Measurements from ENCODE around the gene DLD. TPM values are rescaled to one million over a fixed set of nuclear protein-coding genes. Genes with fewer than 3 reads are reported as not detected.
"Not testable (repeated sequence)": the region's sequence is repeated elsewhere in the genome, so short reads cannot be mapped to it uniquely, and the experiment has no call there.

The DLD gene
- total RNA-seq, 1 donor from 2014 or later, result 78.2 TPM

DNA sequence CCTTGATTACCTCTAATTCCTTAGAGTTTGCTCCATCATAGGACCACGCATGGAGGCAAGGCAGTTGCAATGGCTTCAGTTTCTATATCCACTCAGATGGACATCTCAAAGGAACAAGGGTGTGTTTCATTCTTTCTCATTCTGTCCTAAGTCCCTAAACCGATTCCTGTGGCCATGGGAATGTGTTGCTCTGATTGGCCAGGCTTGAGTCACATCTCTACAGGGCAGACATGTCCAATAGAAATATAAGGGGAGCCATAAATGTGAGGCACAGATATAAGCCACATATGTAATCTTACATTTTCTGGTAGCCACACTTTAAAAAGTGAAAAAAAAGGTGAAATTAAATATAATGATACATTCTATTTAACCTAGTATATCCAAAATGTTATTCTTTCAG, 16.9 kb upstream of the DLD start:
- intact Hi-C loops (cut with micrococcal nuclease), result loop anchor here (1.0 to 2.0 kb wide), 3 partner anchors 17 to 131 kb away; partner anchors contain the start of gene DLD

DNA sequence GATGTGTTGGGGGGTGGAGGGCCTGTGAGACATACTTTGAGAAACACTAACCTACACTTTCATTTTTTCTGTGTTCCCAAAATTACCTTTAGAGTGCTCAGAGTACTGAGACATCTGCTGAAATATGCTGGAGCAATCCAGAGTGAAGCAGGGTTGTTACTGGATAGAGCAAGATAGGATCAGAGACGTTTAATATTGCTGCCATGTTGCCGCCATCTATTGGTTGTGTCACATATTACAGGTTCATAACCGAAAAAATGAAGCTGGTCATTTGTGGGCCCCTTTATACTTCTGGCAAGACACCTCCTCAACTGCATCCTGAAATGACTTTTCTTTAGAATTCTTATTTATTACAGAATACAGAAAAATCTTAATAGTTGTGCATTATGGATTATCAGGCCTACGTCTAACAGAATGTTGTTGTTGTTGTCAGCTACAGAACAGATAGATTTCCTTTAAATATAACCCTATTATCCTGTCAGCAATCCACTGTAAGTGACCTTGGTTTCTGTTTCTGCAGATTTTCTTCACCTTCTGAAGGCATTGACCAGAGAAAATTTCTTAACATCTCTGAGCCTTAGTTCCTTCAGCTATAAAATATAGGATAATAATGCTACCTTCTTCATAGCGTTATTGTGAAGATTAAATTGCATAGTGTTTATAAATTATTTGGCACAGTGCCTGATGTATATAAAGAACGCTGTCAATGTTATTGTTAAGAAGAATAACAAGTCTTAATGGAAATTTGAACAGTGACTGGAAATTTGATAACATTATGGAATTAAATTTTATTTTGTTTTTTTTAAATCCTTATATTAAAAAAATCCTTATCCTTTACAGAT, 16.2 kb upstream of the DLD start:
- intact Hi-C loops (cut with micrococcal nuclease), result loop anchor here (1.0 to 5.0 kb wide), 4 partner anchors 16 to 708 kb away; partner anchors contain the start of genes DLD and HBP1

DNA sequence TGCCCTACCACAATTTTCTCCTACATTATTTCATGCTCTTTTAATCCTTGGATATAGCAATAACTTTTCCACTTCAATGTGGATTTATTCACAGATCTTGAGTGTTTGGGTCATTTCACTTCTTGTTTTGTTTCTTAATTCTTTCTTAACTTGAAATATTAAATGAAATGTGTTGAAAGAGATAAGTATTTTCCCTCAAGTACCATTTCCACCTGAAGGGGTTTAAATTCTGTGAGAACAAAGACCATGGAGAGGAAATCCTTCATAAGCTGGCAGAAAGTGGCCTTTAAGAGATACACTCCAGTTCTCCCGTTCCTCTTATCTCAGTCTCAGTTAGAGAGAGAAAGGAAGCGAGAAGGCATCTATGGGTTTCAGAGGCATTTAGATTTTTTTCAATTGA, 14.1 kb upstream of the DLD start:
- intact Hi-C loops (cut with micrococcal nuclease), result loop anchor here (5.0 kb wide), 1 partner anchor 710 kb away; the partner anchor contains the start of gene HBP1

DNA sequence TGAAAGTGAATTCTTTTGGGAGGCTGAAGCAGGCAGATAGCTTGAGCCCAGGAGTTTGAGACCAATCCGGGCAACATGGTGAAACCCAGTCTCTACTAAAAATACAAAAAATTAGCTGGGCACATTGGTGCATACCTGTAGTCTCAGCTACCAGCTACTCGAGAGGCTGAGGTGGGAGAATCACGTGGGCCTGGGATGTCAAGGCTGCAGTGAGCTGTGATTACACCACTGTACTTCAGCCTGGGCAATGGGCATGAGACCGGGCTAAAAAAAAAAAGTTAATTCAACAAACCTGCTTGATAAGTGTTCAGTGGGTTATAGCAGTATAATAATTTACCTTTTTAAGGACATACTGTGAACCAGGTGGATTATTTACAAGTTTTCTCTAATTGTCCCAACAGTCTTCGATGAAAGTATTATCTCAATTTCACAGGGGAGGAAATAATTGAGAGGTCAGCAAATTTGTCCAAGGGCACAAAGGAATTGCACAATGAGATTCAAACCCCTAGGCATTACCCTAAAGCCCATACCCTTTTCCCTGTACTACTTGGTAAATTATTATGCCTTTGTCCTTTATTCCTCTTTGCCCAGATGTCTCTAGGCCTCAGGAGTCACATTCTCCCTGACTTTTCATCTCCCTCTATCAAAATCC, 13.1 kb upstream of the DLD start:
- intact Hi-C loops (cut with micrococcal nuclease), result loop anchor here (5.0 kb wide), 1 partner anchor 711 kb away; the partner anchor contains the start of gene HBP1

DNA sequence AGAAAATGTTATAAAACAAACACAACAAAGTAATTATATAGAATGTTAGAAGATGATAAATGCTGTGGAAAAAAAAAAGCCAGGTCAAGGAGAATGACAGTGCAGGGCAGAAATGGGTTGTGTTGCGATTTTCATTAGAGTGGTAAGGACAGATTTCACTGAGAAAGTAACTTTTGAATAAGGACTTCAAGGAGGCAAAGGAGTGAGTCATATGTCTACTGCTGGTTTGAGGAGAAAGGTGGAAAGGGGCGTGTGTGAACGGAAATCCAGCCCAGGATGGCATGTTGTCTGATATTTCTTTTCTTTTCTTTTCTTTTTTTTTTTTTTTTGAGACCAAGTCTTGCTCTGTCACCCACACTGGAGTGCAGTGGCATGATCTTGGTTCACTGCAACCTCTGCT, 12.3 kb upstream of the DLD start:
- intact Hi-C loops (cut with micrococcal nuclease), result loop anchor here (1.0 to 5.0 kb wide), 6 partner anchors 13 to 730 kb away; partner anchors contain the start of genes DLD and HBP1

DNA sequence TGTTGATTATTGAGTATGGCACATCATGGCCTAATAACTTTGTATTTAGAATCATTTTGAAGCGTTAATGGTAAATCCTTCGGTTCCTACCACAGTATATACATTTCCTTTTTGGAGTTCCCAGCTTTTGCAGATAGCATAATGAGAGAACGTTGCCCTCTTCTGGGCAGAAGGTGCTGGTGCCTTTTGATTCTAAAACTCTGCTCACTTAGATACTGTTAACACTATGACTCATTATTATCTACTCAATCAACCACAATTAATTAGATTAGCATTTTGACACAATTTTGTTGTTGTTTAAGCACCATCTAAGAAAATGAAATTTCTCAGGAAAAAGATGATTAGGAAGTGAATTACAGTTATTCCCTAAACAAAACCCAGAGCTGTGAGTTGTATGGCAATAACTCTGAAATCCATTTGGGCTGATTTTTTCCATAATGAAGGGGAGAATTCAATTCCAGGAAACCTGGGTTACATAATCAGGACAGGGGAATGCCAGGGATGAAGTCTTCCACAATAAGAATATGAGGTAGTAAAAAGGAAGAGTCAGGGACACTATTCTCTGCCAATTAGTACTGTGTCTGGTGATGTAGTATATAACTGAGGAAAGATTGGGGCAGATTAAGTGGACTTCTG, 11.5 kb upstream of the DLD start:
- intact Hi-C loops (cut with micrococcal nuclease), result loop anchor here (1.0 to 5.0 kb wide), 6 partner anchors 12 to 731 kb away; partner anchors contain the start of genes DLD and HBP1

DNA sequence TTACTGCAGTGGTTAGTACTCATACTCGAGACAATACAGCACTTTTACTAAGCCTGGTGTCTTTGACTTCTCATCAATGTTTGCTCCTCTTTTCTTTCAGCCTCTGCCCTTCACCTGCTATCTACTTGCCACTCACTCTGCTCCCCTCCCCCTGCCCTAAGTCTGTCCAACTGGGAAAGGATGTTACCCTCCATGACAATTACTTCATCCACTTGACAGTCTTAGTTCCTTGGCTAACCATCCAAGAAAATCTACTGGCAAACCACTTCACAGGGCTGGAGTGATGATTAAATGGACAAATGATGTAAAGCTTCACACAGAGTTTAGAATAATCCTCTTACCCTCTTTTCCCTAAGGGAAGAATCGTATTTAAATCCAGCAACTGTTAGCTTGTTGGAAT, 8.2 kb upstream of the DLD start:
- intact Hi-C loops (cut with micrococcal nuclease), result no loop called here

DNA sequence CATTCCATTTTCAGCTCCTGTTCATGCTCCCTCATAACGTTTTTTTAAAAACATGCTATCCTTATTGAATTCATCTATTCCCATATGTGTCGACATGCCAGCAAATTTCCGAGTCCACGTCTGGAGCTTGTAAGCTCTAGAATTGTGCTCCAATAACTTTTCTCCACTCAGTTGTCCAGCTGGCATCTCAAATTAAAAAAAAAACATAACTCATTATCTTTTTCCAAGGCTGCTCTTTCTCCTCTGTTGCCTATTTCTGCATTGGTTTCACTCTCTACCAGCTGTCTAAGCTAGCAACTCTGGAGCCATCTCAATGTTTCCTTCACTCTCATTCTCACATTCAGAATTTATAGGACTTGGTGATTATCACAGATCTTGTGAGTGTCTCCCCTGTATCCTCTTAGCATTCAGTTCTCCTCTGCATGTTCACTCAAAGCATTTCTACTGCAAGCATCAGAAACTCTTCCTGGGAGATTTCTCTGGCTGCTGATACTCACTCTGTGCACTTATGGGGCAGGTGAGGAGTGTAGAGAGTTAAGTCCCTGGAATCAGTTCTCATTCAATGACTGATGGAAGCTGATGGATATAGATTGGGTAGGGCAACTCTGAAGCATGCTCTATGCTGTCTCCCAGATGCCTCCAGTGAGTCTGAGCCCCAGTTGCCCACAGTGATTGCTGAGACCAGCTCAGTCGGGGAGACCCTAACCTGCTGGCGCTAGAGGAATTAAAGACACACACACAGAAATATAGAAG, 6.7 kb upstream of the DLD start:
- intact Hi-C loops (cut with micrococcal nuclease), result no loop called here

DNA sequence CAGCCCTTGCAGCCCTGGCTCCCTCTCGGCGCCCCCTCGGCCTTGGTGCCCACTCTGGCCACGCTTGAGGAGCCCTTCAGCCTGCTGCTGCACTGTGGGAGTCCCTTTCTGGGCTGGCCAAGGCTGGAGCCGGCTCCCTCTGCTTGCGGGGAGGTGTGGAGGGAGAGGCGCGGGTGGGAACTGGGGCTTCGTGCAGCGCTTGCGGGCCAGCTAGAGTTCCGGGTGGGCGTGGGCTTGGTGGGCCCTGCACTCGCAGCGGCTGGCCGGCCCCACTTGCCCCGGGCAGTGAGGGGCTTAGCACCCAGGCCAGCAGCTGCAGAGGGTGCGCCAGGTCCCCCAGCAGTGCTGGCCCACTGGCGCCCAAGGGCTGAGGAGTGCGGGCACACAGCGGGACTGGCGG, 3.2 kb upstream of the DLD start:
- intact Hi-C loops (cut with micrococcal nuclease), result not testable (repeated sequence)

DNA sequence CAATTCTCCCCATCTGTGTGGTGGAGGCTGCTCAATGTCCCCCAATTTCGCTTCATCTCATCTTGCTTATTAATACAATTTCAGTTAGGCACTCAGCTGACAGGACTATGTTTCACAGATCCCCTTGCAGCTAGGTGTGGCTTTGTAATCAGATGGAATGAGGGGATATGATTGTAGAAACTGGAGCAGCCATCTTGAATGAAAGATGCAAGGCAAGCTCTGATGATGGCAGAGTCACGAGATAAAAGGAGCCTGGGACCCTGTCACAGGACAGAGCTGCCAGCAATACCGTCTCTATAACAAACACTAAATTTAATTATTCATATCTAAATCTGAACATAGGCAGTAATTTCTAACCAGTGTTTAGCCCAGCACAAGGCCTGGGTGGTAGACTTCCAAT, 991 bp upstream of the DLD start:
- intact Hi-C loops (cut with micrococcal nuclease), result loop anchor here (1.0 to 5.0 kb wide), 5 partner anchors 15 to 679 kb away; partner anchors contain the start of genes BCAP29, COG5, DNAJB9 and DUS4L

DNA sequence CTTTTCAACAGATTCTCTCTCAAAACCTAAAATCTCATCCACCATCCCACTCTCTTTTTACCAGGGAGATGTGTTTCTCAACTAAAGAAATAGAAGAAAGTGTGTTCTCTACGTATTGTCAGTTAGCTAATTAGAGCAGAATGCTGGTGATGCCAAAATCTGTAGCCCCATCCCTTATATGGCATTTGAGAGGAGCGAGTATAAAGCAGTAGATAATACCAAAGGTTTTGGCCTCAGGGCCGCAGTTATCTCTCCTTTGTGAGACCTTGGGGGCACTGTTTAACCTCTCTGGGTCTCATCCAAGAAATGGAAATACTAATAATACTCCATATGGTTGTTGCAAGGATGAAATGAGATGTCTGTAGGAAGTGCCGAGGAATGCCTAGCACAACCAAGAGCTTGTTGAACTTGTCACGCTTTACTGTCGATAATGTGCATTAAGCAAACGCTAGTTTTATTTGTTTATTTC, 456 bp upstream of the DLD start:
- intact Hi-C loops (cut with micrococcal nuclease), result loop anchor here (1.0 to 5.0 kb wide), 5 partner anchors 16 to 679 kb away; partner anchors contain the start of genes BCAP29, COG5, DNAJB9 and DUS4L

DNA sequence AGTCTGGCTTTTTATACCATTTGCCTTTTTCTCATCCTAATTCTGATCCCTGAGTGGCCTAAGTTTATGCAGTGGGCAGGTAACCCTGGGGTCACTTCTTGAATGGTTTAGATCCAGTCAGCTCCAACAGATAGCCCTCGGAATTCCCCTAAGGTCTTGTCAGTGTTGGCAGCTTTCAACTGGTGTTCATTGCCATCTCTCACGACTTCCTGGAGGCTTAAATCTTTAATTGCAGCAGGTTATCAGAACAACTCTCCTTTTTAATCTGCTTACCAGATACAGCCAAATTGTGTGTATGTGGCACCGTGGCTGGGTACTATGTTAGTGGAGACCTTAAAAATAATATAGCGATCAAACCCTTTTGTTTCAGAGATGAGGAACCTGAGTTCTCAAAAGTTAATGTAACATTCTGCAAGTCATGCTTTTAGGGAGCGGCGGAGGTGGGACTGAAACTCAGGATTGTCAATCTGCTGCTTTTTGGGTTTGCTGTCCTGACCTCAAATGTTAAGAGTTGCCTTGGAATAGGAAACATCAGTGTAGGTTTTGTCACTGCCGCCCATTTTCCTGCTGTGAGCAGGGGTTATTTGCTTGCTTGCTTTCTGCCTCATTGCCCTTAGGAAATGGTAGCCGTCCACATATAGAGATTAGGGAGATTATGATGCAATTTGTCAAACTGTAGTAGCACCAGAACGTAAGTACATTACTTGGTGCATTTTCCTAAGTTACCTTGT, 818 bp downstream of the DLD start:
- intact Hi-C loops (cut with micrococcal nuclease), result loop anchor here (1.0 to 5.0 kb wide), 7 partner anchors 12 to 724 kb away; partner anchors contain the start of genes BCAP29, COG5, DUS4L and PNPLA8

DNA sequence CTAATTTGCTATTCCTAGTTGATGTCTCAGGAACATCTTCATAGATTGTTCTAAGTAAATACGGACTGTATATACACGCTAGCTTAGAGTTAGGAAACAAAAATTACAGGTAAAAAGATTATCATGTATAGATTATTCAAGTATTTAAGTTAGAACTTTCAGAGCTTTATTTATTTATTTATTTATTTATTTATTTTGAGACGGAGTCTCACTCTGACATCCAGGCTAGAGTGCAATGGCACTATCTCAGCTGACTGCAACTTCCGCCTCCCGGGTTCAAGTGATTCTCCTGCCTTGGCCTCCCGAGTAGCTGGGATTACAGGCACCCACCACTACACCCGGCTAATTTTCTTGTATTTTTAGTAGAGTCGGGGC, 1.4 kb downstream of the DLD start:
- intact Hi-C loops (cut with micrococcal nuclease), result loop anchor here (5.0 kb wide), 1 partner anchor 310 kb away; the partner anchor contains the start of gene BCAP29

DNA sequence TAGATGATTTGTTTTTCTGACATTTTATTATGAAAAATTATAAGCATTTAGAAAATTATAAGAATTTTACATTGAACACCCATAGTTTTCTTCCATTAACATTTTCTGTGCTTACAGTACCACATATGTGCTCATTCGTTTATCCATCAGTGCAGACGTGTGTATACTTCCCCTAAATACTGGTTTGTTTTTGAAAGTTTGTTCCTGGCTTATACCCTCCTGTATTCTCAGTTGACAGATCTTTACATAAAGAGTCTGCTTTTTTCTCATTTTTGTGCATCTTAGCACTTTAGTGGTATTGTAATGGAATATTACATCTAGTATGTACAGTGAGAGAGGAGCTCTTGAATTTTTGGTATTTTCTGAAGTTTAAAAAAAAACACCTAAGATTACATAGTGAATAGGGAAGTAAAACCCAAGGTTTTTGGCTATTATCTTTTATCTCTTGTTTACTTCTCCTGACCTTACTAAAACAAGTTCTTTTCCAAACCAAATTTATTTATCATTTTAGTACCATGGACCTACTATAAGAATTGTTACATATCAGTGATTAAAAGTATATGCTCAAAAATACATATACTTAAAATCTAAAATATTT, 8.1 kb downstream of the DLD start:
- intact Hi-C loops (cut with micrococcal nuclease), result no loop called here

DNA sequence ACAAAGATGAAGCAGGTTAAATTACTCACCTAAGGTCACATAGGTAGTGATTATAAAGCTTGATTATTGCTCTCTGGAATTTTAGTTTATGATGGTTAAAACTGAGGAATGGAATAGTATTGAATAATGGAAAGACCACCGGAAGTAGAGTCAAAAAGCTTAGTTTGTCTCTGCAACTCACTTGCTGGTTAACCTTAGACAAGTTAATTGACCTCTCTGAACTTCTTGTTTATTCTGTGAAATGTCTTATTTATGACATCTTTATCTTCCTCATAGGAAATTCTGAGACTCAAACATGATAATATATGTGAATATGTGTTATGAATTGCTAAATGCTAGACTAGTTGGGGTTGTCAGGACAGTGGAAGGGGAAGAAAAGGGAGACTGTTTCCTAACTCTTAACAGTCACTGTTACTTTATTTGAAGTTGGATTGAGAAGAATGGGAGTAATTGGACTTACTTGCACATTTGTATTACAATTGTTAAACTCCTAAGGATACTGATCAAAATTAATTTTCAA, 9.6 kb downstream of the DLD start:
- intact Hi-C loops (cut with micrococcal nuclease), result no loop called here

DNA sequence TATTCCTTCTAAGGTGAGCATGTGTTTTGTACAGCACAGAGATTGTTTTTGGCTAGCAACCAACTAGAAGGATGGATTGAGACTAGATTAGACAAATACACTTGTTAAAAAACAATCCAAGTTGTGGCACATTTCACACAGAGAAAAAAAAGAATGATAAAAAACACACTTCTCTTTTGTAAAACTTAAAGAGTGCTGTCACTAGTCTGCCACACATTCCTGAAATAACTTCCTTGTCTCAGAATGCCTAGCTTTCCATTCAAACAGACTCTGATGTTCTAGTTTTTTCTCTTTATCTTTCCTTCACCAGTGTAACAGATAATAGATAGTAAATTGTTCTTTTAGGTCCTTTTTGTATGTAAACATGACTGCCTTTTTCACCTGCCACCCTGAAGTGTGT, 11.4 kb downstream of the DLD start:
- intact Hi-C loops (cut with micrococcal nuclease), result no loop called here

DNA sequence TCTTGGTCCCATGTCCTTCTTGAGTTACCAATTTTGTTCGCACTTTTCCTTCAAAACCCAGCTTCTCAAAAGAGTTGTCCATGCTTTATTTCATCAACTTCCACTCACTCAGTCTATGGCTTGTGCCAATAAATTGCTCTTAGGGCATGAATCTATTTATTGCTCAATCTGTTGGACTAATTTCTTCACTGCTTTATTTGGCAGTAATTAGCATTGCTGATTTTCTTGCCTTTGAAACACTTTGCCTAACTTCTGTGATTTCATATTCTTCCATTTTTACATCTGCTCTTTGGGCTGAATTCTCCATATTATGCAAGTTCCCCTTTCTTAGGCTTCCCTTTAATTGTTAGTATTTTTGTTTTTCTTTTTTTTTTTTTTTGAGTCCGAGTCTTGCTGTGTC, 16.8 kb downstream of the DLD start:
- intact Hi-C loops (cut with micrococcal nuclease), result no loop called here

DNA sequence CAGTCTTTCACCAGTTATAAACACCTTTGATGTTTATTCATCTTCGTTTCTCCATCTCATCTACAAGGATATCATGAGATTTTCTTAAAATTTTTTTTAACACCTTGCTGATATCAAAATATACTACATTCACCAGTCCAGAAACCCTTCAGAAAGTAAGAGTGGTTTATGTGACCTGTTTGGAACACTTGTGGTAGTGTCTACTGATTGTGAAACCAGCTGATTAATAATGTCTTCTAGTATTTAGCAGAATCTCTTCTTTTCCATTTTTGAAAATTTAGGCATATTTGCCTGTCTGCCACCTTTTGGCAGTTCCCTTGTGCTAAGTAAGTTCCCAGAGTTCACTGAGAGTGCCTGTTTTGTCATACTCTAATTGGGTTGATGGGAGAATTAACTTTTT, 18.5 kb downstream of the DLD start:
- intact Hi-C loops (cut with micrococcal nuclease), result no loop called here

DNA sequence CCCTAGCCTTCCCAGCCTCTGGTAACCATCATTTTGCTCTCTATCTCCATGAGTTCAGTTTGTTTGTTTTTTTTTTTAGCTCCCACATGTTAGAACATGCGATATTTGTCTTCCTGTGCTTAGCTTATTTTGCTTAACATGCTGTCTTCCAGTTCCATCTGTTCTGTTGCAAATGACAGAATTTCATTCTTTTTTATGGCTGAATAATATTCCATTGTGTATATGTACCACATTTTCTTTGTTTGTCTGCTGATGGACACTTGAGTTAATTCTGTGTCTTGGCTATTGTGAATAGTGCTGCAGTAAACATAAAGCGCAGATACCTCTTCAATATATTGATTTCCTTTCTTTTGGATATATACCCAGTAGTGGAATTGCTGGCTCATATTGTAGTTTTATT, 21.0 kb downstream of the DLD start:
- intact Hi-C loops (cut with micrococcal nuclease), result no loop called here

Data from T-helper 2 cell treated with Interferon-gamma antibody and Interleukin-4, amounts not matched to agents 100 ng/mL and 5 ng/mL, for 36 hours (primary cell).